ENCODE results near the gene ITPR2.

ITPR2 gene

DNA sequence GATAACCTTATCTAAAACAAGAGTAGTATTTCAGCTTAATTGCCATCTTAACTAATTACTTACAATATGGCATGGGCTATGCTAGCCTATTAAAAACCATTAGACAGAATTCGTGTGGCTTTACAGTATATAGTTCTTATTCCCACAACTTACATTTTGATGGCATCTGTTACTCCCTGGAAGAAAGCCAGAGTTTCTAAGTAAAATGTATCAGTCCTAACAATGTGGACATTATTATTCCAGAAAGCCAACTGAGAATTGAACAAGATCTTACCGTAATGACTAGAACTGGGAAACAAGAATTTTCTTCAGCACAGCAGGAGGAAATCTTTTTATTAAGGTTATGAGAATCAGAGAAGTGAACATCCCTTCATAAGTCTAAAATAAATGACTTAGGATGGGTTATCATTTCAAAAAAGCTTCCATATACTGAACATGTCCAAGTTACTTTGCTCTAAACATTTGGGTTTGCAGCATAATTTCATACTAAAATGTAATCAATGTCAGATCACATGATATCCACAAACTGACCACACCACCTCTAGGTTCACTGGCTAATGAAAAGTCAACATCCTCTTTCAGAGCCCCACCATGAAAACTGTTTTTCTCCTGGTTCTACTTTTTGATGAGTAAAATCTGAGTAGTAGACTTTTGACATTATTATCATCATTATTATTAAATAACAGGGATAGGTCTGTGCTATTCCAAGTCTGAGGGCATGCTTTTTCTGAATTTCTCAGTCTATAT is 457.9 kb downstream of the ITPR2 start:
- DNase-seq: no peak

DNA sequence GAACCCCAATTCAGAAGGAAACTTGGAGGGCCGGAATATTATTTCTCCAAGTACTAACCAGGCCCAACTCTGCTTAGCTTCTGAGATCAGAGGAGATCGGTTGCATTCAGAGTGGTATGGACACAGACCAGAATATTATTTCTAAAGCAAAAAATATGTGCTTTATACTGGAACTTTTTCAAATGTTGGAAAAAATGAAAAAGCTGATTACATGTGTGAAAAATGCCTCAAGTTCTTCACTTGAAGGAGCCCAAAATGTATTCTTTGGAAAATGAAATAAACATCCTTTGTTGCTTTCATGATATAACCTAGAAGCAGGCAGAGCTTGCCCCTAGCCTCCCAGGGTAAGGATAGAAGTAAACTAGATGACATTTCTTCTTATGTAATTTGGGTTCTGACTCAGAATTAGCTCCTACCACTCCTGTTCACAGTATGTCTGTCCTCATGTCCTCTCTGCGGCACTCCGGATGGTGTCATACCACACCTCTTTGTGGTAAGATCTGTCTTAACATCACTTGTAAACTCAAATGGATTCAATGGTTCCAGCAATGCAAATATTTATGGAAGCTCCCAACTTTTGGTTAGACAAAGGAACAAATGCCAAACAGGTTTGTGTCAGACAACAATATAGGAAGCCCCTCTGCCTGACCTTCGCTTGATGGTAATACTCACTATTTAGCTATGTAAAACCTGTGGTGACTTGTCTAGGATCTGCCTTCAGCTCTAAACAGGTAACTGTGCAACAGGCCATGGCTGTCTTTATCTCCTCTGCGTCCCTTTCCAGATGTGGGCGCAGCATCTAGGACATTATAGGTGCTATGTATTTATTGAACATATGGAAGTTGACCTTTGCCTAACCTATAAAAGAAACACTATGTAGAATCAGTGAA is 459.1 kb downstream of the ITPR2 start:
- DNase-seq: no peak

DNA sequence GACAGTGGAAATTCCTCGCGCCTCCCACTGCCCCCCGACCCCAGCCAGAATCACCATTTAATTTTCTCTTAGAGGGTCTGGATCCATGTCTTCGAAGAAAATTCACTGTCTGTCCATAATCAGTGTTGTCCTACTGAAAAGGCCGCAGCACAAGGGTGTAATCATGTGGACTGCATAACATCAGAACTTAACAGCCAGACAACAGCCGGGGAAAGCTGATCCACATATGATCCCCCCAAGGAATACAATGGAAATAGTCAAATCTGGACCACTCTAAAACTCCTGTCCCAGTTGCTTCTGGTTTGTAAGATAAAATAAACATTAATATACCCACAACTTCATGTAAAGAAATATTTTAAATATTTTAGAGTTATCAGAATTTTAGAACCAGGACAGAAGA is 460.1 kb downstream of the ITPR2 start:
- DNase-seq: no peak

GRCh38 chr12:26370098-26370497 is 462.9 kb downstream of the ITPR2 start:
- DNase-seq: no peak

GRCh38 chr12:26369588-26369987 is 463.4 kb downstream of the ITPR2 start:
- no peak for DNase-seq

DNA sequence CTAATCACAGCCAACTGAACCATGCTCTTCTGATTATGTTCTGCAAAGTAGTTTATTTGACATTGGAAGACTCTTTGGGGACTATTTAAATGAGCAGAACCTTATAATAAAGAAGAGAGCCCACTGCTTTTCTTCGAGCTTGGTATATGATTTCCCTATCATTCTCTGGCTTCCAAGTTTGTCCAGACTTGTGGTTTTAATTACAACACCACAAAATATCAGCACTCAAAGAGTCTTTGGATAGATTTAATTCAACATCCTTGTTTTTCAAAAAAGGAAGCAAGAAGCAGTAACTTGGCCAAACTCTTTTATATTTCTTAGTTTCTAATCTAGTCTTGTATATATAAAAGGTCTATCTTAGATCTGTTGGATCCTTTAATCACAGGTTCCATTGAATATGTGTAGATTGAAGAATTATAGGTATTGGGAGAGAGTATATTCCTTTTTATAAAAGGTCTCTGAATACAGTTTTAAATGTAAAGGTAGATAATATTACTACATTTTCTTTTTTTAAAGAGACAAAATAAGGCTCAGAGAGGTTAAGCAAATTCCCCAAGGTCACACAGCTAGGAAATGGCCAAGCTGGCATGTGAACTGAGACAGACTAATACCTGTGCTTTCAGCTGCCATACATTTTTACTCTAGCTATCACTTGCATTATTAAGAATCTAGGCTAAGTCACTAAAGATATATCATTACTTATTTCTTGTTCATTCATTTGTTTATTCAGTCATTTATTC is 464.8 kb downstream of the ITPR2 start:
- no peak for DNase-seq

DNA sequence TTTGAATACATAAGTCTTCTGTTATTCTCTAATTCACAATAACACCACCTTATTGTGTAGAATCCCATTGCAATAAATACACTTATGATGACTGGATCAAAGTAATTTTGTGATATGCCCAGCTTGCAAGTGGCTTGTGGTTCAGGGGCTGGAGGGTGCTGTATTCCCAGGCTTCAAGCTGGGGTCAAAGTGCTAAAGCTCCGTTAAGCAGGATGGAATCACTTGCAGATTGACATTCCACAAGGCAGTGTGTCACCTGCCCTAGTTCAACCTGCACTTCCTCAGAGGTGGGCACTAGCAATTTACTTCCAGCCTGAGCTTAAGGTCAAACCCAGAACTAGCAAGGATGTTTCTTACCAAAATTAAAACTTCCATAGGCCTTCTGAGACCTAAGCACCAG is 471.0 kb downstream of the ITPR2 start:
- DNase-seq: no peak

- DNase-seq: no peak
These were observed 472.9 kb downstream of the ITPR2 start for GRCh38 chr12:26360062-26360461.

DNA sequence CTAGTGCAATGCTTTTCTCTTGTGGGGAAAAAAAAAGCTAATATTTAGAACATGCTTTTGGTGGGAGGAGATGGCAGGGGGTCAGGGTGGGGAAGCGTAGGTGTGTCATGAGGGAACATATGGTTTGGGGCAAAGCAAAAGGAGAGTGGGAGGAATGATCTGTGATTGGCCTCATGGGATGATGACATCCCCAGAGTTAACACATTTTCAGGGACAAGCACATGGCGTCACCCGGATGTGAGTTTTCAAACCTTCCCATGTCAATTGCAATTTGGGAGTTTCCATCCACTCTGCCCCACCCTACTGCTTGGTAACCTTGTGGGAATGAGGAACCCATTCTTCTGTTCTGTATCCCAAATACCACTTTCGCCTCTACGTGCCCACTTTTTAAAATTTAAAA is 473.4 kb downstream of the ITPR2 start:
- no peak for DNase-seq

DNA sequence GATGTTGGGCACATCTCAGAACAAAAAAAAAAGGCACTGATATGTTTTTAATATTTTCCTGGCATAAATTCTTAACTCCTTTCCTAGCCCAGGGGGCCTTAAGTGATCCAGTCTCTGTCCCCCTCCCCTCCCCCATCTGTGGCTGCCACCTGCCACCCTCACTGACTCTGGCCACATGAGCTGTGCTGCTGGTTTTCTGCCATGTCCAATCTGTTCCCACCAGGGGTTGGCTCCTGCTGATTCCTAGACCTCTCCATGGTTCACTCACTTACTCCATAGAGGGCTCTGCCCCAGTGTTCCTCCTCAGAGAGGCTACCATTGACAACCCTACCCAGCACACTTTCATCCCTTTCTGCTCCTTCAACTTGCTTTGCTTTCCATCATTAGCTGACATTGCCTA is 474.3 kb downstream of the ITPR2 start:
- DNase-seq: no peak

- no peak for DNase-seq
These were observed 485.7 kb downstream of the ITPR2 start for GRCh38 chr12:26347300-26347699.

- no peak for DNase-seq
These were observed 486.3 kb downstream of the ITPR2 start for GRCh38 chr12:26346736-26347135.

GRCh38 chr12:26345471-26346003 is 487.5 kb downstream of the ITPR2 start:
- DNase-seq: no peak

DNA sequence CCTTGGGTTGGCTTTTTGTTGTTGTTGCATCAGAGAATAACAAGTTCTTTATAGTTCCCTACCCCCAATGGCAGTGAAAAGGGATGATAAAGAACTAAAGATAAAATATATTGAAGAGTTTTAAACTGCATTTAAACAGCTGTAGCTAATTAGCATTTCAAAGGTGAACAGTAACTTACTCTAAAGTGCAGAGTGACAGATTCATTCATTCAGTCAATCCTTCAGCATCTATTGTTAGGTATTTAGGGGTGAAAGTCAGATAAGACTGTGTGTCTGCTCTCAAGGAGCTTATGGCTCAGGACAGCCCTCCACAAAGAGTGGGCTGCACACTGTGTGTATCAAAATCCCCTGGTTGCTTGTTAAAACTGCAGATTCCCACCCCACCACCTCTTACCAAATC is 491.5 kb downstream of the ITPR2 start:
- DNase-seq: no peak

DNA sequence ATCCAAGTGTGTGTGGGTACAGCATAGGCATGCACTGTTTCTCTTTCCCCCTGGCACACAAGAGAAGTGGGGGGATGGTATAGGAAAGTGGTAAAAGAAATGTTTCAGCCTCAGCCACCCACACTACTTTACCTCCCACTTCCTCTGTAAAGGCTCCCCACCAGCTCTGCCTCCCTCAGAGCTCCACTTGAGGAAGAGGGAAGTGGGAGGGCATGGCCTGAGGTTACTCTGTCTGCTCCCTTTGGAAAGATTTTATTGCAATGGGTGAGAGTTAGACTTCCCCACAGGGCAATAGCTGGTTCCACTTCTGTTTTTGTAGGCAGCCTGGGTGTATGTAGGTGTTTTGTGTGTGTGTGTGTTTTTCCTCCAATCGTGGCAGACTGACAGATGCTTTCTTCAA is 492.3 kb downstream of the ITPR2 start:
- DNase-seq: no peak

DNA sequence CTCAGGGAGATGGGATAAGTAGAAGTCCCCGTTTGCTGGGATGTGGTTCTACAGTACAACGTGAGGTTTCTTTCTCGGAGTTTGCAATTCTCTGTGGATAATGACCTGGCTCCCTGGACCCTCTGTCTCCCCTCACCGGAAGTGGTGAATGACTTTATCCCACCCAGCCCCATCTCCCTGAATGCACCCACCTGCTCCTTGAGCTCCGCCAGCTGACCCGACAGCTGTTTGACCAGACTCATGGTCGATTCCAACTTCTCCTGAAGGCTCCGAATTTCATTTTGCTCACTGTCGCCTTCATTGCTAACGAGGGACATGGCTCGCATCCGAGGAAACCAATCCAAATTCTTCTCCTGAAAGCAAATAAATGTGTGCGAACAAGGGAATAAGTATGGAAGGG is 493.0 kb downstream of the ITPR2 start:
- no peak for DNase-seq

DNA sequence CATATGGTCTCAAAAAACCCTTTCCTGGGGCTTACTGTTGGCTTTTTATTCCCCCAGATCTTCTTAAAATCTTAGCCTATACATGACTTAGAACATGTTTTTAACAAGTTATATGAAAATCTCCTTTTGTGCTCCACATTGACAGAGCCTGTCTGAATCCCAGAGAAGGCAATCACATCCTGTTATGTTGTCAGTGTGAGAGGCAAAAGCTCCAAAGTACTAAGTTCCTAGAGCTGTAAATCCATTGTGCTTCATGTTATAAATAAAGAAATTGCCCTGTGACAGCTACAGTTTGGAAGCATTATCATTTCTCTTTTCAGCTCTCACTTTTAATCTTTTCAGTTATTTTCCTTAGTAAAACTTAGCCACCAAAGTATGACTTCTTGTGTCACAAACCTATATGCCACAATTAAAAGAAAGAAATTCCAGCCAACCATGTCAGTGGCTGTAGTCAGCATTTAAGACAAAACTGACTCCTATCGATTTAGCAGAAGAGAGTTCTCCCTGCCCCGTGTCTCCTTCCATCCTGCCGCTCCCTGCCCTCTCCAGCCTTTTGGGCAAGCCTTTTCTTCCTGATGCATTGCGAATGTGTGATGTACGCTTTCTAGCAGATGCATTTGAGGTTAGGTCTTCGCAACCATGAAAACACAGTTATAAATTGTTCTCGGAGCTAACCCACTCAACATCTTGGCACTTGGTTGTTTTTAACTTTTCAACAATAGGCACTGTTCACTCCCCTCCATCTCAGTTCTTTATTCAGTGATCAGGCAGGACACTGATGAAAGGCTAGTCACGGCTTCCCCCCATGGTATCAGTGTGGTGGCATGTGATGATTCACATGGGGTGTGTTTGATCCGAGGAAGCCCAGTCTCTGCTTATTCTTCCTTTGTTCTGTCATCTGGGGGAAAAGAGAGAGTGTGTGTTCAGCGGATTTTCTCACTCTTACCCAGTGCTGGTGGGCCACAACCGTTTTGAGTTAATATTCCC is 494.1 kb downstream of the ITPR2 start:
- no peak for DNase-seq

DNA sequence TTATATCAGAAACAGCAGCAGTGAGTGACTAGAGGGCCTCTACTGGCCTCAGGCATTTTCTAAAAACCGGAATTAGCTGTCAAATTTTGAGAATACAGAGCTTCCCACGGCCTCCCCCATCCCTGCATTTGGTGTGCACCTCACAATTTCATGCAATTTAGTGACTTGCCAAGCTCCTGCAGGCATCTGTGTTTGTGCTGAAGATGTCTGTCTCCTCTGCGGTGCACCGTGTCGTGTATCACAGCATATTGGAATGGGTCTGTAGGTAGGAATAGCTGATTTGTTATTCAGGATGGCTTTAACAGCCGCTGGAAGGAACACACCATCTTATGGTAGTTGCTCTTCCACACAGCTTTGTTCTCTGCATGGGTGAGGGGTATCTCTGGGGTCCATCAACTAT is 497.3 kb downstream of the ITPR2 start:
- no peak for DNase-seq

DNA sequence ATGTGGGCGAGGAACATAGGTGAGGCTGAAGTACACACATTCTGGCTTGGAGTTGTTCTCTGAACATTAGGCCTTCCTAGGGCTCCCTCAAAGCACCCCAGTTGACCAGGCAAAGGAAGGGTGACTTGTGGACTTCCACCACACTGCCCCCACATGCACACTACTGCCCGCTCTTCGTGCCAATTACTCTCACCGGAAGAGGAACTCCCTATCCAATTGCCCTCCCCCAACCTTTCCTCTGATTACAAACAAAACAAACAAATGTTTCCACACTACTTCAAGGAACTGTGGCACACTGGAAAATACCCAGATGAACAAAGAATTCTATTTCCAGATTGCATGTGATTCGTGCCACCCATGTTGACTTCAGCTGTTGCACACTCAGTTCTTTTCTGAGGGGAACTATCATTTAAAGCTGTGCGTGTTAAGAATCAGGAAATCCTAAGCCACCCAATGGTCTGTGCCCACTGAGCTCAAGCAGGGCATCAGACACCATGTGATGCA is 498.3 kb downstream of the ITPR2 start:
- DNase-seq: no peak

GRCh38 chr12:26331960-26332359 is 501.0 kb downstream of the ITPR2 start:
- DNase-seq: no peak

GRCh38 chr12:26331136-26331535 is 501.9 kb downstream of the ITPR2 start:
- no peak for DNase-seq
